Measurements from ENCODE around the gene KNG1. TPM values are rescaled to one million over a fixed set of nuclear protein-coding genes. Genes with fewer than 3 reads are reported as not detected.

KNG1 gene
- total RNA-seq = 1 to 10 TPM in 2 of 4 donors, not detected in 2; 1.6 to 2.0 TPM

GRCh38 chr3:186717039-186717457, at the start of gene KNG1:
KNG1 (plus strand) TSS chr3:186717359; CDS start chr3:186717543, 184 bp downstream.
- H3K27ac ChIP-seq = no peak within 1 kb of the TSS
- no peak for DNase-seq
- no peak within 1 kb of the TSS for H3K4me3 ChIP-seq
- intact Hi-C loops (cut with DNase I; ENCODE audit: low total_unique reads) (no loop called here), in situ Hi-C loops (cut with MboI; ENCODE audit: low pct_ligation_motif_present in 1 of 4, low pct_unique_long_range_greater_than_20kb in 1 of 4, low sequenced_read_pairs in 3 of 4) (no loop called here)
- TF ChIP-seq EP300 (IDR thresholded peaks at IDR 0.05; ENCODE audit: low read depth) (no peak), CTCF (IDR thresholded peaks at IDR 0.05) (no peak), POLR2AphosphoS5 (IDR thresholded peaks at IDR 0.05) (no peak)
- peaks cover 3% of the 10 kb centered on the region for H3K27me3 ChIP-seq
- H3K9me3 ChIP-seq = no peaks in the 10 kb centered on the region
- H3K4me1 ChIP-seq = no peaks in the 10 kb centered on the region
- 40 to 48% methylated on average over 1 to 3 of the region's 3 CpGs for WGBS, 2 donors (ENCODE audit: low coverage in 1 of 2)
- no peaks in the 10 kb centered on the region for H3K36me3 ChIP-seq

GRCh38 chr3:186668426-186668825, 48.7 kb upstream of the KNG1 start:
- no peaks in the 10 kb centered on the region for H3K4me1 ChIP-seq
- 70 to 71% methylated on average over 5 to 6 of the region's 6 CpGs for WGBS, 2 donors (ENCODE audit: low coverage in 1 of 2)
- no peak for TF ChIP-seq POLR2A (IDR thresholded peaks at IDR 0.05)
- no peak for TF ChIP-seq CTCF (IDR thresholded peaks at IDR 0.05)
- H3K4me3 ChIP-seq = no peak overlapping the region
- no peak overlapping the region for H3K27ac ChIP-seq
- no peaks in the 10 kb centered on the region for H3K27me3 ChIP-seq
- intact Hi-C loops (cut with DNase I; ENCODE audit: low total_unique reads) (no loop called here), in situ Hi-C loops (cut with MboI; ENCODE audit: low pct_ligation_motif_present in 1 of 4, low pct_unique_long_range_greater_than_20kb in 1 of 4, low sequenced_read_pairs in 3 of 4) (no loop called here)
- H3K9me3 ChIP-seq = no peaks in the 10 kb centered on the region
- DNase-seq = no peak
- no peaks in the 10 kb centered on the region for H3K36me3 ChIP-seq

GRCh38 chr3:186669378-186670084, 47.6 kb upstream of the KNG1 start:
- no peaks in the 10 kb centered on the region for H3K4me1 ChIP-seq
- H3K36me3 ChIP-seq = no peaks in the 10 kb centered on the region
- TF ChIP-seq POLR2AphosphoS5 (IDR thresholded peaks at IDR 0.05) (no peak), EP300 (IDR thresholded peaks at IDR 0.05; ENCODE audit: low read depth) (no peak), CTCF (IDR thresholded peaks at IDR 0.05) (no peak)
- H3K27ac ChIP-seq = no peak overlapping the region
- in situ Hi-C loops (cut with MboI; ENCODE audit: low pct_ligation_motif_present in 1 of 4, low pct_unique_long_range_greater_than_20kb in 1 of 4, low sequenced_read_pairs in 3 of 4) = no loop called here
- intact Hi-C loops (cut with DNase I; ENCODE audit: low total_unique reads) = no loop called here
- no peaks in the 10 kb centered on the region for H3K9me3 ChIP-seq
- no peaks in the 10 kb centered on the region for H3K27me3 ChIP-seq
- WGBS, 2 donors (ENCODE audit: low coverage in 1 of 2) = 86 to 94% methylated on average over 2 of the region's 2 CpGs
- no peak overlapping the region for H3K4me3 ChIP-seq
- no peak for DNase-seq

- H3K4me3 ChIP-seq = no peak overlapping the region
- no peak overlapping the region for H3K27ac ChIP-seq
- in situ Hi-C loops (cut with MboI; ENCODE audit: low pct_ligation_motif_present in 1 of 4, low pct_unique_long_range_greater_than_20kb in 1 of 4, low sequenced_read_pairs in 3 of 4) (no loop called here), intact Hi-C loops (cut with DNase I; ENCODE audit: low total_unique reads) (no loop called here)
- no peak for TF ChIP-seq EP300 (IDR thresholded peaks at IDR 0.05; ENCODE audit: low read depth)
- no peak for TF ChIP-seq POLR2A (IDR thresholded peaks at IDR 0.05)
- TF ChIP-seq POLR2AphosphoS5 (IDR thresholded peaks at IDR 0.05) = no peak
- no peak for TF ChIP-seq CTCF (IDR thresholded peaks at IDR 0.05)
- H3K27me3 ChIP-seq = no peaks in the 10 kb centered on the region
- H3K36me3 ChIP-seq = no peaks in the 10 kb centered on the region
- DNase-seq = no peak
- no peaks in the 10 kb centered on the region for H3K4me1 ChIP-seq
- H3K9me3 ChIP-seq = no peaks in the 10 kb centered on the region
Observed at GRCh38 chr3:186670155-186670554, 47.0 kb upstream of the KNG1 start.

Data from transverse colon (tissue), 4 donors.